GM23338 (cell line): ENCODE results near the gene AGAP1. TPM values are rescaled to one million over a fixed set of nuclear protein-coding genes. Genes with fewer than 3 reads are reported as not detected.

Source experiments
- ATAC-seq: fragments of 200-7000 bp; cut with Tn5 transposase; 3 replicates; pipeline ENCODE4 v1.9.1; 2020
- DNase-seq: peaks from one replicate; pipeline ENCODE4 v3.0.0-alpha.2; 2015; ENCODE audit warnings: low spot score
- H2AFZ ChIP-seq: fragments of 200-600 bp; sonication (generic); 2 replicates; pipeline ENCODE4 v1.8.0; 2016; ENCODE audit warnings: antibody characterized with exemption, mild to moderate bottlenecking, moderate library complexity
- H3F3A ChIP-seq: fragments of 200-600 bp; sonication (generic); replicated peaks from 2 replicates; pipeline ENCODE4 v1.8.0; 2017; ENCODE audit warnings: antibody characterized with exemption, mixed run types, low read depth
- H3K27ac ChIP-seq: fragments of 200-600 bp; sonication (generic); 2 replicates; pipeline ENCODE4 v1.6.1; 2016; ENCODE audit warnings: low read depth
- H3K27me3 ChIP-seq: fragments of 200-600 bp; sonication (generic); 2 replicates; pipeline ENCODE4 v1.8.0; 2016; ENCODE audit warnings: mild to moderate bottlenecking, mixed run types, moderate library complexity; ENCODE audit not compliant: insufficient read depth
- H3K36me3 ChIP-seq: fragments of 200-600 bp; sonication (generic); 2 replicates; pipeline ENCODE4 v1.8.0; 2016; ENCODE audit warnings: mild to moderate bottlenecking; ENCODE audit not compliant: insufficient read depth
- H3K4me1 ChIP-seq: fragments of 200-600 bp; sonication (generic); 2 replicates; pipeline ENCODE4 v1.8.0; 2016; ENCODE audit warnings: mild to moderate bottlenecking, moderate library complexity; ENCODE audit not compliant: insufficient read depth
- H3K4me2 ChIP-seq: fragments of 200-600 bp; sonication (generic); 2 replicates; pipeline ENCODE4 v1.7.1; 2017; ENCODE audit warnings: mixed run types
- H3K4me3 ChIP-seq: fragments of 200-600 bp; sonication (generic); 2 replicates; pipeline ENCODE4 v1.6.1; 2016; ENCODE audit warnings: mixed run types
- H3K79me2 ChIP-seq: fragments of 200-600 bp; sonication (generic); replicated peaks from 2 replicates; pipeline ENCODE4 v1.8.0; 2017; ENCODE audit warnings: mild to moderate bottlenecking; ENCODE audit not compliant: insufficient read depth
- H3K9me2 ChIP-seq: fragments of 200-600 bp; sonication (generic); 2 replicates; pipeline ENCODE4 v1.8.0; 2017; ENCODE audit not compliant: insufficient read depth
- H4K20me1 ChIP-seq: fragments of 200-600 bp; sonication (generic); replicated peaks from 2 replicates; pipeline ENCODE4 v1.8.0; 2017; ENCODE audit warnings: mild to moderate bottlenecking; ENCODE audit not compliant: insufficient read depth
- H3K27ac Mint-ChIP-seq: 2 replicates; pipeline ENCODE4 v1.8.0; 2020; ENCODE audit warnings: inconsistent platforms, mild to moderate bottlenecking, moderate library complexity, mixed read lengths
- H3K27me3 Mint-ChIP-seq: 3 replicates; pipeline ENCODE4 v1.8.0; 2022; ENCODE audit warnings: low read depth, mild to moderate bottlenecking, moderate library complexity, mixed read lengths, inconsistent platforms; ENCODE audit not compliant: insufficient read depth, poor library complexity
- H3K36me3 Mint-ChIP-seq: 3 replicates; pipeline ENCODE4 v1.8.0; 2021; ENCODE audit warnings: low read depth, mild to moderate bottlenecking, inconsistent platforms, moderate library complexity, mixed read lengths
- H3K4me1 Mint-ChIP-seq: 3 replicates; pipeline ENCODE4 v1.8.0; 2020; ENCODE audit warnings: mild to moderate bottlenecking, inconsistent platforms, mixed read lengths
- H3K4me3 Mint-ChIP-seq: 3 replicates; pipeline ENCODE4 v1.8.0; 2021; ENCODE audit warnings: moderate library complexity, mild to moderate bottlenecking, inconsistent platforms, mixed read lengths
- H3K9me3 Mint-ChIP-seq: 3 replicates; pipeline ENCODE4 v1.8.0; 2020; ENCODE audit warnings: moderate library complexity, mild to moderate bottlenecking, inconsistent platforms, mixed read lengths
- CREB1 ChIP-seq: fragments of 250-450 bp; sonication (Bioruptor Pico); IDR thresholded peaks from 2 replicates; pipeline ENCODE4 v1.5.0; 2020; ENCODE audit warnings: low read depth, mild to moderate bottlenecking, moderate library complexity
- EZH2 ChIP-seq: fragments of 200-600 bp; sonication (generic); IDR thresholded peaks from one replicate; pipeline ENCODE4 v1.8.0; 2017; ENCODE audit warnings: antibody characterized with exemption, mild to moderate bottlenecking, low read depth; ENCODE audit not compliant: unreplicated experiment
- EZH2phosphoT487 ChIP-seq: fragments of 200-600 bp; sonication (generic); IDR thresholded peaks from one replicate; pipeline ENCODE4 v1.8.1; 2018; ENCODE audit warnings: antibody characterized with exemption; ENCODE audit not compliant: unreplicated experiment
- JUNB ChIP-seq: IDR thresholded peaks from one replicate; pipeline ENCODE4 v1.6.1; 2016; ENCODE audit warnings: antibody characterized with exemption; ENCODE audit not compliant: unreplicated experiment
- NANOG ChIP-seq: IDR thresholded peaks from 2 replicates; pipeline ENCODE4 v1.6.1; 2016; ENCODE audit warnings: antibody characterized with exemption, borderline replicate concordance
- POLR2AphosphoS5 ChIP-seq: IDR thresholded peaks from 2 replicates; pipeline ENCODE4 v1.6.1; 2016; ENCODE audit warnings: antibody characterized with exemption, low read depth
- STAT1 ChIP-seq: IDR thresholded peaks from one replicate; pipeline ENCODE4 v1.6.1; 2016; ENCODE audit warnings: antibody characterized with exemption; ENCODE audit not compliant: unreplicated experiment
- ZNF114 ChIP-seq: fragments of 250-450 bp; sonication (Bioruptor Pico); IDR thresholded peaks from 2 replicates; pipeline ENCODE4 v1.5.0; 2020; ENCODE audit warnings: mild to moderate bottlenecking, moderate library complexity
- ZNF331 ChIP-seq: fragments of 250-450 bp; sonication (Bioruptor Pico); IDR thresholded peaks from 2 replicates; pipeline ENCODE4 v1.5.0; 2020; ENCODE audit warnings: low read depth, mild to moderate bottlenecking, moderate library complexity
- polyA plus RNA-seq: library from polyadenylated mRNA; unstranded; fragments of >200 nt; fragmentation: Nextera tagmentation; extraction: Ambion mirVana; gene quantifications from 2 replicates; pipeline ENCODE4 v1.2.1, GENCODE V29; 2016
- total RNA-seq: library from RNA; depleted of rRNA; stranded (reverse); fragments of >200 nt; shearing (Covaris generic); gene quantifications from 2 replicates; pipeline ENCODE4 v1.2.3, GENCODE V29; 2014
- TF ChIP-seq, protein P1 (sequence below): IDR thresholded peaks from one replicate; pipeline ENCODE4 v1.6.1; 2018; ENCODE audit warnings: antibody characterized with exemption; ENCODE audit not compliant: unreplicated experiment
- TF ChIP-seq, protein P2 (sequence below): fragments of 250-450 bp; sonication (Bioruptor Pico); IDR thresholded peaks from 2 replicates; pipeline ENCODE4 v1.5.0; 2020; ENCODE audit warnings: mild to moderate bottlenecking, moderate library complexity
- TF ChIP-seq, protein P3 (sequence below): IDR thresholded peaks from 2 replicates; pipeline ENCODE4 v1.6.1; 2016; ENCODE audit warnings: antibody characterized with exemption
- TF ChIP-seq, protein P4 (sequence below), 2 experiments: fragments of 200-600 bp in 1 of 2; sonication (generic) in 1 of 2; conservative IDR thresholded peaks; 2 replicates each; pipeline versions ENCODE4 v1.5.1 to v1.6.1; 2016 to 2017; ENCODE audit warnings: antibody characterized with exemption in 2 of 2, low read depth in 2 of 2, mild to moderate bottlenecking in 2 of 2, moderate library complexity in 1 of 2

The AGAP1 gene
- total and polyA plus RNA-seq, 2 experiments from 2014 or later = 13.3 to 27.9 TPM

GRCh38 chr2:236075802-236076201, 582.0 kb downstream of the AGAP1 start:
- Histone ChIP-seq H3K9me2 (no peaks in the 10 kb centered on the region), H3K27me3 (no peaks in the 10 kb centered on the region), H3K79me2 (no peaks in the 10 kb centered on the region), H3K4me2 (no peak overlapping the region), H2AFZ (no peak overlapping the region), H3K27ac (no peak overlapping the region), H4K20me1 (no peaks in the 10 kb centered on the region), H3K4me3 (no peak overlapping the region), H3K4me1 (peaks cover 13% of the 10 kb centered on the region; the same call in 1 of the 2 replicates), H3K36me3 (no peaks in the 10 kb centered on the region), H3F3A (no peaks in the 10 kb centered on the region)
- Mint-ChIP-seq H3K27ac (no peak overlapping the region), H3K4me3 (no peak overlapping the region), H3K4me1 (peaks cover 23% of the 10 kb centered on the region), H3K27me3 (peaks cover under 1% of the 10 kb centered on the region), H3K36me3 (peaks cover 10% of the 10 kb centered on the region), H3K9me3 (no peaks in the 10 kb centered on the region; the same call in 2 of the 3 replicates)
- TF ChIP-seq, protein P1, sequence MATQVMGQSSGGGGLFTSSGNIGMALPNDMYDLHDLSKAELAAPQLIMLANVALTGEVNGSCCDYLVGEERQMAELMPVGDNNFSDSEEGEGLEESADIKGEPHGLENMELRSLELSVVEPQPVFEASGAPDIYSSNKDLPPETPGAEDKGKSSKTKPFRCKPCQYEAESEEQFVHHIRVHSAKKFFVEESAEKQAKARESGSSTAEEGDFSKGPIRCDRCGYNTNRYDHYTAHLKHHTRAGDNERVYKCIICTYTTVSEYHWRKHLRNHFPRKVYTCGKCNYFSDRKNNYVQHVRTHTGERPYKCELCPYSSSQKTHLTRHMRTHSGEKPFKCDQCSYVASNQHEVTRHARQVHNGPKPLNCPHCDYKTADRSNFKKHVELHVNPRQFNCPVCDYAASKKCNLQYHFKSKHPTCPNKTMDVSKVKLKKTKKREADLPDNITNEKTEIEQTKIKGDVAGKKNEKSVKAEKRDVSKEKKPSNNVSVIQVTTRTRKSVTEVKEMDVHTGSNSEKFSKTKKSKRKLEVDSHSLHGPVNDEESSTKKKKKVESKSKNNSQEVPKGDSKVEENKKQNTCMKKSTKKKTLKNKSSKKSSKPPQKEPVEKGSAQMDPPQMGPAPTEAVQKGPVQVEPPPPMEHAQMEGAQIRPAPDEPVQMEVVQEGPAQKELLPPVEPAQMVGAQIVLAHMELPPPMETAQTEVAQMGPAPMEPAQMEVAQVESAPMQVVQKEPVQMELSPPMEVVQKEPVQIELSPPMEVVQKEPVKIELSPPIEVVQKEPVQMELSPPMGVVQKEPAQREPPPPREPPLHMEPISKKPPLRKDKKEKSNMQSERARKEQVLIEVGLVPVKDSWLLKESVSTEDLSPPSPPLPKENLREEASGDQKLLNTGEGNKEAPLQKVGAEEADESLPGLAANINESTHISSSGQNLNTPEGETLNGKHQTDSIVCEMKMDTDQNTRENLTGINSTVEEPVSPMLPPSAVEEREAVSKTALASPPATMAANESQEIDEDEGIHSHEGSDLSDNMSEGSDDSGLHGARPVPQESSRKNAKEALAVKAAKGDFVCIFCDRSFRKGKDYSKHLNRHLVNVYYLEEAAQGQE = no peak
- no peak for TF ChIP-seq STAT1
- TF ChIP-seq ZNF114 (CRISPR knock-in tag) = no peak
- no peak for TF ChIP-seq EZH2
- TF ChIP-seq JUNB = no peak
- TF ChIP-seq, protein P2, sequence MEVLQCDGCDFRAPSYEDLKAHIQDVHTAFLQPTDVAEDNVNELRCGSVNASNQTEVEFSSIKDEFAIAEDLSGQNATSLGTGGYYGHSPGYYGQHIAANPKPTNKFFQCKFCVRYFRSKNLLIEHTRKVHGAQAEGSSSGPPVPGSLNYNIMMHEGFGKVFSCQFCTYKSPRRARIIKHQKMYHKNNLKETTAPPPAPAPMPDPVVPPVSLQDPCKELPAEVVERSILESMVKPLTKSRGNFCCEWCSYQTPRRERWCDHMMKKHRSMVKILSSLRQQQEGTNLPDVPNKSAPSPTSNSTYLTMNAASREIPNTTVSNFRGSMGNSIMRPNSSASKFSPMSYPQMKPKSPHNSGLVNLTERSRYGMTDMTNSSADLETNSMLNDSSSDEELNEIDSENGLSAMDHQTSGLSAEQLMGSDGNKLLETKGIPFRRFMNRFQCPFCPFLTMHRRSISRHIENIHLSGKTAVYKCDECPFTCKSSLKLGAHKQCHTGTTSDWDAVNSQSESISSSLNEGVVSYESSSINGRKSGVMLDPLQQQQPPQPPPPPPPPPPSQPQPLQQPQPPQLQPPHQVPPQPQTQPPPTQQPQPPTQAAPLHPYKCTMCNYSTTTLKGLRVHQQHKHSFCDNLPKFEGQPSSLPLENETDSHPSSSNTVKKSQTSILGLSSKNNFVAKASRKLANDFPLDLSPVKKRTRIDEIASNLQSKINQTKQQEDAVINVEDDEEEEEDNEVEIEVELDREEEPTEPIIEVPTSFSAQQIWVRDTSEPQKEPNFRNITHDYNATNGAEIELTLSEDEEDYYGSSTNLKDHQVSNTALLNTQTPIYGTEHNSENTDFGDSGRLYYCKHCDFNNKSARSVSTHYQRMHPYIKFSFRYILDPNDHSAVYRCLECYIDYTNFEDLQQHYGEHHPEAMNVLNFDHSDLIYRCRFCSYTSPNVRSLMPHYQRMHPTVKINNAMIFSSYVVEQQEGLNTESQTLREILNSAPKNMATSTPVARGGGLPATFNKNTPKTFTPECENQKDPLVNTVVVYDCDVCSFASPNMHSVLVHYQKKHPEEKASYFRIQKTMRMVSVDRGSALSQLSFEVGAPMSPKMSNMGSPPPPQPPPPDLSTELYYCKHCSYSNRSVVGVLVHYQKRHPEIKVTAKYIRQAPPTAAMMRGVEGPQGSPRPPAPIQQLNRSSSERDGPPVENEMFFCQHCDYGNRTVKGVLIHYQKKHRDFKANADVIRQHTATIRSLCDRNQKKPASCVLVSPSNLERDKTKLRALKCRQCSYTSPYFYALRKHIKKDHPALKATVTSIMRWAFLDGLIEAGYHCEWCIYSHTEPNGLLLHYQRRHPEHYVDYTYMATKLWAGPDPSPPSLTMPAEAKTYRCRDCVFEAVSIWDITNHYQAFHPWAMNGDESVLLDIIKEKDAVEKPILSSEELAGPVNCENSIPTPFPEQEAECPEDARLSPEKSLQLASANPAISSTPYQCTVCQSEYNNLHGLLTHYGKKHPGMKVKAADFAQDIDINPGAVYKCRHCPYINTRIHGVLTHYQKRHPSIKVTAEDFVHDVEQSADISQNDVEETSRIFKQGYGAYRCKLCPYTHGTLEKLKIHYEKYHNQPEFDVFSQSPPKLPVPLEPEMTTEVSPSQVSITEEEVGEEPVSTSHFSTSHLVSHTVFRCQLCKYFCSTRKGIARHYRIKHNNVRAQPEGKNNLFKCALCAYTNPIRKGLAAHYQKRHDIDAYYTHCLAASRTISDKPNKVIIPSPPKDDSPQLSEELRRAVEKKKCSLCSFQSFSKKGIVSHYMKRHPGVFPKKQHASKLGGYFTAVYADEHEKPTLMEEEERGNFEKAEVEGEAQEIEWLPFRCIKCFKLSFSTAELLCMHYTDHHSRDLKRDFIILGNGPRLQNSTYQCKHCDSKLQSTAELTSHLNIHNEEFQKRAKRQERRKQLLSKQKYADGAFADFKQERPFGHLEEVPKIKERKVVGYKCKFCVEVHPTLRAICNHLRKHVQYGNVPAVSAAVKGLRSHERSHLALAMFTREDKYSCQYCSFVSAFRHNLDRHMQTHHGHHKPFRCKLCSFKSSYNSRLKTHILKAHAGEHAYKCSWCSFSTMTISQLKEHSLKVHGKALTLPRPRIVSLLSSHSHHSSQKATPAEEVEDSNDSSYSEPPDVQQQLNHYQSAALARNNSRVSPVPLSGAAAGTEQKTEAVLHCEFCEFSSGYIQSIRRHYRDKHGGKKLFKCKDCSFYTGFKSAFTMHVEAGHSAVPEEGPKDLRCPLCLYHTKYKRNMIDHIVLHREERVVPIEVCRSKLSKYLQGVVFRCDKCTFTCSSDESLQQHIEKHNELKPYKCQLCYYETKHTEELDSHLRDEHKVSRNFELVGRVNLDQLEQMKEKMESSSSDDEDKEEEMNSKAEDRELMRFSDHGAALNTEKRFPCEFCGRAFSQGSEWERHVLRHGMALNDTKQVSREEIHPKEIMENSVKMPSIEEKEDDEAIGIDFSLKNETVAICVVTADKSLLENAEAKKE (CRISPR knock-in tag) = no peak
- TF ChIP-seq, protein P3, sequence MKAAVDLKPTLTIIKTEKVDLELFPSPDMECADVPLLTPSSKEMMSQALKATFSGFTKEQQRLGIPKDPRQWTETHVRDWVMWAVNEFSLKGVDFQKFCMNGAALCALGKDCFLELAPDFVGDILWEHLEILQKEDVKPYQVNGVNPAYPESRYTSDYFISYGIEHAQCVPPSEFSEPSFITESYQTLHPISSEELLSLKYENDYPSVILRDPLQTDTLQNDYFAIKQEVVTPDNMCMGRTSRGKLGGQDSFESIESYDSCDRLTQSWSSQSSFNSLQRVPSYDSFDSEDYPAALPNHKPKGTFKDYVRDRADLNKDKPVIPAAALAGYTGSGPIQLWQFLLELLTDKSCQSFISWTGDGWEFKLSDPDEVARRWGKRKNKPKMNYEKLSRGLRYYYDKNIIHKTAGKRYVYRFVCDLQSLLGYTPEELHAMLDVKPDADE = no peak
- no peak for TF ChIP-seq EZH2phosphoT487
- TF ChIP-seq, protein P4, sequence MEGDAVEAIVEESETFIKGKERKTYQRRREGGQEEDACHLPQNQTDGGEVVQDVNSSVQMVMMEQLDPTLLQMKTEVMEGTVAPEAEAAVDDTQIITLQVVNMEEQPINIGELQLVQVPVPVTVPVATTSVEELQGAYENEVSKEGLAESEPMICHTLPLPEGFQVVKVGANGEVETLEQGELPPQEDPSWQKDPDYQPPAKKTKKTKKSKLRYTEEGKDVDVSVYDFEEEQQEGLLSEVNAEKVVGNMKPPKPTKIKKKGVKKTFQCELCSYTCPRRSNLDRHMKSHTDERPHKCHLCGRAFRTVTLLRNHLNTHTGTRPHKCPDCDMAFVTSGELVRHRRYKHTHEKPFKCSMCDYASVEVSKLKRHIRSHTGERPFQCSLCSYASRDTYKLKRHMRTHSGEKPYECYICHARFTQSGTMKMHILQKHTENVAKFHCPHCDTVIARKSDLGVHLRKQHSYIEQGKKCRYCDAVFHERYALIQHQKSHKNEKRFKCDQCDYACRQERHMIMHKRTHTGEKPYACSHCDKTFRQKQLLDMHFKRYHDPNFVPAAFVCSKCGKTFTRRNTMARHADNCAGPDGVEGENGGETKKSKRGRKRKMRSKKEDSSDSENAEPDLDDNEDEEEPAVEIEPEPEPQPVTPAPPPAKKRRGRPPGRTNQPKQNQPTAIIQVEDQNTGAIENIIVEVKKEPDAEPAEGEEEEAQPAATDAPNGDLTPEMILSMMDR (conservative IDR thresholded peaks at IDR 0.05; ENCODE audit: low read depth in 2 of 2) = no peak
- no peak for TF ChIP-seq POLR2AphosphoS5
- TF ChIP-seq CREB1 (CRISPR knock-in tag) = no peak
- no peak for TF ChIP-seq NANOG
- TF ChIP-seq ZNF331 (CRISPR knock-in tag) = no peak
- DNase-seq = no peak
- ATAC-seq = no peak
